Measurements from ENCODE around the gene FN1.

FN1 gene

DNA sequence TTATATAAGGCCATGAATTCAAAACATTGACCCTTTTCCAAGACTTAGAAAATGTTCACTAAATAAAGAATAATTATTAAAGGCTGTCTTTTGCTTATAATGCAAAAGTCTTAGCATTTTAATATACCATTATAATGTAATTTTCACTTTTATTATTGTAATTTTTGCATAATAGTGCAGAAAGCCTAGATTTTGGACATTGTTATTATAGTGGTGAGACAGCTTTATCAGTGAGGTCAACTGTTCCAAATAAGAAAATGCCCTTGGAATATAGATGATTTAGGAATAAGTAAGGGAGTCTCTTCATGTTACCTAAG is 67.4 kb downstream of the FN1 start:
- H3K27ac ChIP-seq (ENCODE audit: low read depth, low read length), result no peak overlapping the region
- peaks cover 94% of the 10 kb centered on the region for H3K36me3 ChIP-seq (ENCODE audit: insufficient read depth, low read length)
- H3K27me3 ChIP-seq (ENCODE audit: insufficient read depth, low read length), result no peaks in the 10 kb centered on the region
- no peaks in the 10 kb centered on the region for H3K4me1 ChIP-seq (ENCODE audit: insufficient read depth, low read length)
- no peaks in the 10 kb centered on the region for H3K9me3 ChIP-seq (ENCODE audit: insufficient read depth, low read depth, low read length)
- H3K4me3 ChIP-seq (ENCODE audit: low read length), result no peak overlapping the region
- H3K9ac ChIP-seq (ENCODE audit: low read depth, low read length), result no peak overlapping the region

DNA sequence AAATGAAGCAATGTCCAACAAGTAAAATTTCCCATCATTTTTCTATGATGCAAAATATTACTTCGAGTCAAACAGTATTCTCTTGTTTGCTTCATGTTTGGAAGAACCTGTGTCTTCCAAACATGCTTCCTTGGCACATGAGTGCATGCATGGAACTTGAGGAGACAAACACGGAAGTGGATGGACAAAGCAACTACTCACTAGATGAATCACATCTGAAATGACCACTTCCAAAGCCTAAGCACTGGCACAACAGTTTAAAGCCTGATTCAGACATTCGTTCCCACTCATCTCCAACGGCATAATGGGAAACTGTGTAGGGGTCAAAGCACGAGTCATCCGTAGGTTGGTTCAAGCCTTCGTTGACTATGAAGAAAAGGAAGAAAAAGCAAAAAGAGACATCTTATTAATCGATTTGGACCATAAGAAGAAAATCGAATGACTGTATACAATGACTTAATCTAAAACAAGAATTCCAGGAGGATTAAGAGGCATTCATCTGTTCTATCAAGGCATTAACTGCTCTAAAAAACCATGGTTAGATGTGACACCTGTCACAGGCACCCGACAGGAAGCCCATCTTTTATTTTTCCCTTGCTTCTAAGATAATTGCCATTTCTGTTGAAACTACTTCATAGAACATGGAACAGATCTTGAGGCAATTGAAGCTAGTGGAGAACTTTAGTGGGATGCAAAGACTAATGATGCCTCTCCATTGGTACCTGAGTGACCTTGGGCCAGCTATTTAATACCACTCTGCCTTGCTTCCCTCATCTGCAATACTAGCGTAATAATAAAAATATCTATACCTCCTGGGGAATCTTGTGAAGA is 68.0 kb downstream of the FN1 start:
- no peak overlapping the region for H3K9ac ChIP-seq (ENCODE audit: low read depth, low read length)
- 98% methylated on average over 11 of the region's 11 CpGs for WGBS
- no peak overlapping the region for H3K27ac ChIP-seq (ENCODE audit: low read depth, low read length)
- no peak overlapping the region for H3K4me3 ChIP-seq (ENCODE audit: low read length)
- peaks cover 94% of the 10 kb centered on the region for H3K36me3 ChIP-seq (ENCODE audit: insufficient read depth, low read length)
- H3K9me3 ChIP-seq (ENCODE audit: insufficient read depth, low read depth, low read length), result no peaks in the 10 kb centered on the region
- no peaks in the 10 kb centered on the region for H3K27me3 ChIP-seq (ENCODE audit: insufficient read depth, low read length)
- H3K4me1 ChIP-seq (ENCODE audit: insufficient read depth, low read length), result no peaks in the 10 kb centered on the region

DNA sequence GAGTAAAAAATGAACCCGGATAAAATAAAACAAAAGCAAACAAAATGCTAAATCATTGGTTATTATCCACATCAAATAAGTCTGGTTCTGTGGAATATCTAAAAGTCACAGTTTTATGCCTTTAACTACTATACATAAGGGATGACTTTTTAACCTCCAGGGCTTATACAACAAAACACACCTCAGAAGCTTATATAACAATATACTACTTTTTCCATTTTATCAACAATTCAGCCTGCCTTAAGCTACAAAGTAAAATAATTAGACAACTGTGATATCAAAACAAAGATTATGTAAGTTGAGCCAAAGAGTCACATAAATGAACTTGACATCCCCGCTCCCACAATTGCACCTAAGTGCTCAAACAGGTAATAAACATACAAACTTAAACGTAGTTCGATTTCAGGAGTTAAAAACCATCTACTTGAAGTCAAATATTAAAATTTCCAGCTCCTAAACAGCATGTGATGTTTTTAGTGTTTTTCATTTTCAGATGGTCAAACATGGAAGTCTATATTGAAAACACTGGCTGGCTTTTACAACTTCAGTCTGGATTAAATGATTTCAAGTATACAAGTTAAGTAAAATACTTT is 69.3 kb downstream of the FN1 start:
- WGBS, result 95% methylated on average over 3 of the region's 4 CpGs
- Histone ChIP-seq H3K27ac (ENCODE audit: low read depth, low read length) (no peak overlapping the region), H3K4me1 (ENCODE audit: insufficient read depth, low read length) (no peaks in the 10 kb centered on the region), H3K9ac (ENCODE audit: low read depth, low read length) (no peak overlapping the region), H3K27me3 (ENCODE audit: insufficient read depth, low read length) (no peaks in the 10 kb centered on the region), H3K36me3 (ENCODE audit: insufficient read depth, low read length) (peaks cover 94% of the 10 kb centered on the region), H3K4me3 (ENCODE audit: low read length) (no peak overlapping the region), H3K9me3 (ENCODE audit: insufficient read depth, low read depth, low read length) (no peaks in the 10 kb centered on the region)

DNA sequence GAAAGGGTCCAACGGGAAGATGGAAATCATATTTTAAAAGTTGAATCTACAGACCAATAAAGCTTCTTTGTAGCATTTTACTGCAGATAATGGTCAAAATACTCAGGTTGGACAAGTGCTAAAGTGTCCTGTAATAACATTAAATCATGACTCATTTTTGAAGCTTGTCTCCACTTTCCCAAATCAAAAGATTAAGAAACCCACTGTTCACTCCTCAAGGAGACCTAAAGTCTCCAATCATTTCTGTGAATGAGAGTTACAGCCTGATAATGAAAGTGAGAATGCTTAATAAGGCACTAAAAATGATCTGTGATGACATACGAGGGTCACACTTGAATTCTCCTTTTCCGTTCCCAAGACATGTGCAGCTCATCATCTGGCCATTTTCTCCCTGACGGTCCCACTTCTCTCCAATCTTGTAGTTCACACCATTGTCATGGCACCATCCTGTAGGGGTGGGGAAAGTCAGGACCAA is 70.6 kb downstream of the FN1 start:
- no peak overlapping the region for H3K4me3 ChIP-seq (ENCODE audit: low read length)
- no peak overlapping the region for H3K9ac ChIP-seq (ENCODE audit: low read depth, low read length)
- H3K27me3 ChIP-seq (ENCODE audit: insufficient read depth, low read length), result no peaks in the 10 kb centered on the region
- no peaks in the 10 kb centered on the region for H3K4me1 ChIP-seq (ENCODE audit: insufficient read depth, low read length)
- 100% methylated on average over 4 of the region's 4 CpGs for WGBS
- H3K36me3 ChIP-seq (ENCODE audit: insufficient read depth, low read length), result peaks cover 97% of the 10 kb centered on the region
- H3K9me3 ChIP-seq (ENCODE audit: insufficient read depth, low read depth, low read length), result no peaks in the 10 kb centered on the region
- no peak overlapping the region for H3K27ac ChIP-seq (ENCODE audit: low read depth, low read length)

DNA sequence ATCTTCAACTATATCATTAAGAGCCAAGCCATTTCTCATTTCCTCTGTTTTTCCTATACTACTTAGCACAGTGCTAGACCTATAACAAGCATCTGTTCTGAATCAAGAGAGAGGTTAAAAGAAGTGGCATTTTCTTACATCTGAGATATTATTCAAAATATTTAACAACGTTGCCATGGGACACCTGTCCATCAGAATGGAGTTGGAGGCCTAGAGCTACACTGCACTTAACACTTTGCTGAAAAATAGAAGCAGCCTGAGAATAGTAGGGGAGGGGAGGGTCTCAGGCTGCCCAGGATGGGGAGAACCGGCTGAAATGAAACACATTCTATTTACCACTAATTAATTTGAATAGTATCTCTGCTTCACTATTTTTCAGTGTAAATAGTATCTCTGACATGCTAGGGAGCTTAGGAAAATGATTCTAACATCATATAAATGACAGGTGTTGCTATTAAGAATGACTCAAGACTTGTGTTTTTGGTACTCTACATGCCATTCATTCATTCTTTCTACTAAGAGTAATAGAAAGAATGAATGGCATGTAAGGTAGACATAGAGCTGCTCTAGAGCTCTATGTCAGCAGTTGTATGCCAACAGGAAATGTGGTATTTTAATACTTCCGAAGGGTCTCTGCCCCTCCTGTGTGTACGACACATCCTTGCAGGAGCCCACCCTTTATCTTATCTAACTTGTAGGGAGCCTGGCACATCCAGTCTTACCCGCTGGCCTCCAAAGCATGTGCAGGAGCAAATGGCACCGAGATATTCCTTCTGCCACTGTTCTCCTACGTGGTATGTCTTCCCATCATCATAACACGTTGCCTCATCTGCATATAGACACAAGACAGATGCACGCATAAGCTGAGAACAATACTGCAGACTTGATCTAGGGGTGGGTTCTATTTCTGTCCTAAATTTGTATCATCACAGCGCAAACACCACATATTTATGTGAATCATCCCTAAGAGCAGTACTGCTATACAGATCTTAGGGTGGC is 71.4 kb downstream of the FN1 start:
- Histone ChIP-seq H3K9ac (ENCODE audit: low read depth, low read length) (no peak overlapping the region), H3K4me1 (ENCODE audit: insufficient read depth, low read length) (no peaks in the 10 kb centered on the region), H3K9me3 (ENCODE audit: insufficient read depth, low read depth, low read length) (no peaks in the 10 kb centered on the region), H3K36me3 (ENCODE audit: insufficient read depth, low read length) (peaks cover 95% of the 10 kb centered on the region), H3K27ac (ENCODE audit: low read depth, low read length) (no peak overlapping the region), H3K4me3 (ENCODE audit: low read length) (no peak overlapping the region), H3K27me3 (ENCODE audit: insufficient read depth, low read length) (no peaks in the 10 kb centered on the region)
- 97% methylated on average over 9 of the region's 10 CpGs for WGBS

DNA sequence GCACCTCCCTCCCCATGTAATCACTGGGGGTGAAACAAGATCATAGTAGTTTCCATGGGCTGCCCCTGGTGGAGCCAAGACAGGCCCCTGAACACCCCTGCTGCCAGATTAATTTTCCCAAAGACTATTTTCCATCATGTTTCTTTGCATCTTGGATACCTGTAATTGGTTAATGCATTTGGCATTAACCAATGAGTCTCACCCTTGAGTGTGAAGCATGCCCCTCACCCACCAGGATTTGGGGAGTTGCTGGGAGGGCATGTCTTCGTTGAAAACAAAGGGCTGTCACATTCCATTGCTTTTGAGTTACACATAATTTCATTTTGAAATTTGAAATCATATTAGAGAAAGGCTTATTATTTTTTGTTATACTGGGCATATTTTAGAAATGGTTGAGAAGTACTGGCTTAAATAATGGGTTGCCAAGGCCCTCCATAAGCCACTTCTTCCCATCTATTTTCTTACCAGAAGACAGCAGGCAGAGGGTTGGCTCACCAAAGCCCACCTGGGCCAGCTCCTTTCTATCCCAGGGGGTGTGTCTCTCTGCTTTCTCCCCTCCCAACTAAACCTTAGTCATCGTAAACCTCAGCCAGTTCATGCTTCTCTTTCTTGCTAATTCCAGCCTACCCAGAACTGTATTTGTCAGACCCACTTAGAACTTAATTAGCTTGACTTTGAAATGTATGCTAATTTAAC is 72.3 kb downstream of the FN1 start:
- Histone ChIP-seq H3K9ac (ENCODE audit: low read depth, low read length) (no peak overlapping the region), H3K4me3 (ENCODE audit: low read length) (no peak overlapping the region), H3K27ac (ENCODE audit: low read depth, low read length) (no peak overlapping the region), H3K27me3 (ENCODE audit: insufficient read depth, low read length) (no peaks in the 10 kb centered on the region), H3K36me3 (ENCODE audit: insufficient read depth, low read length) (peaks cover 93% of the 10 kb centered on the region), H3K9me3 (ENCODE audit: insufficient read depth, low read depth, low read length) (no peaks in the 10 kb centered on the region), H3K4me1 (ENCODE audit: insufficient read depth, low read length) (no peaks in the 10 kb centered on the region)
- WGBS, result 92% methylated on average over 1 of the region's 2 CpGs

DNA sequence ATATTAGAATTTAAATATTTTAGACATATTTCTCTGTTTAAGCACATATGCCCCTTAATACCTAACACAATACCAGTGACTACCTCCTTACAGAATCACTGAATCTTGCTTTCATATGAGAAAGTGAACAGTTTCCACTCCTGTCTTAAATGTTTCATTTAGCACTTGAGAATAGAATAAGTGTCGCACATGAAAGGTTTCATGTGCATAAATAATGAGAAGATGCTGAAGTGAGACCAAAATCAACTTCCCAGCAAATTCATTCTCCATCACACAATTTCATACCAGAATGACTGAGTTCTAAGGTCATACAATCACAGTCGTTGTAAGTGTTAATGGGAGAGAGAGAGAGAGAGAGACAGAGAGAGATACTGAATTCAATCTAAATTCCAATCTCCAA is 72.8 kb downstream of the FN1 start:
- H3K36me3 ChIP-seq (ENCODE audit: insufficient read depth, low read length), result peaks cover 89% of the 10 kb centered on the region
- no peaks in the 10 kb centered on the region for H3K4me1 ChIP-seq (ENCODE audit: insufficient read depth, low read length)
- no peak overlapping the region for H3K9ac ChIP-seq (ENCODE audit: low read depth, low read length)
- no peak overlapping the region for H3K27ac ChIP-seq (ENCODE audit: low read depth, low read length)
- no peaks in the 10 kb centered on the region for H3K9me3 ChIP-seq (ENCODE audit: insufficient read depth, low read depth, low read length)
- H3K4me3 ChIP-seq (ENCODE audit: low read length), result no peak overlapping the region
- WGBS, result no CpG with 5 or more reads among the region's 2 CpGs
- H3K27me3 ChIP-seq (ENCODE audit: insufficient read depth, low read length), result no peaks in the 10 kb centered on the region

DNA sequence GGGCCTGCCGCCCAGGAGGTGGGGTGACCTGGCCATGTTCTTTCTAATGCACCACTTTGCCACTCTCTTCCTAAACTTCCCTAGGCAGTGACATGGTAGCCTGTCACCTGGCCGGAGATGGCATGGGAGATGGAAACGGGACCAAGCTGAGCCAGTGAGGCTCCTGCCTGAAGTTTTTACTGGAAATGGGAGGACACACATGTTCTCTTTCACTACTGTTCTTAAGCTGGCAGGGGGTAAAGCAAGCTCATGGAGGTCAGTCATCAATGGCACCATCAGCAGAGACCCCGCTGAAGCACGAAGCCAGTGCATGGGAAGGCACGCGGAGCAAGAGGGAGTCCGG is 73.3 kb downstream of the FN1 start:
- Histone ChIP-seq H3K27me3 (ENCODE audit: insufficient read depth, low read length) (no peaks in the 10 kb centered on the region), H3K27ac (ENCODE audit: low read depth, low read length) (no peak overlapping the region), H3K36me3 (ENCODE audit: insufficient read depth, low read length) (peaks cover 84% of the 10 kb centered on the region), H3K9me3 (ENCODE audit: insufficient read depth, low read depth, low read length) (no peaks in the 10 kb centered on the region), H3K9ac (ENCODE audit: low read depth, low read length) (no peak overlapping the region), H3K4me3 (ENCODE audit: low read length) (no peak overlapping the region), H3K4me1 (ENCODE audit: insufficient read depth, low read length) (no peaks in the 10 kb centered on the region)
- 95% methylated on average over 8 of the region's 8 CpGs for WGBS

DNA sequence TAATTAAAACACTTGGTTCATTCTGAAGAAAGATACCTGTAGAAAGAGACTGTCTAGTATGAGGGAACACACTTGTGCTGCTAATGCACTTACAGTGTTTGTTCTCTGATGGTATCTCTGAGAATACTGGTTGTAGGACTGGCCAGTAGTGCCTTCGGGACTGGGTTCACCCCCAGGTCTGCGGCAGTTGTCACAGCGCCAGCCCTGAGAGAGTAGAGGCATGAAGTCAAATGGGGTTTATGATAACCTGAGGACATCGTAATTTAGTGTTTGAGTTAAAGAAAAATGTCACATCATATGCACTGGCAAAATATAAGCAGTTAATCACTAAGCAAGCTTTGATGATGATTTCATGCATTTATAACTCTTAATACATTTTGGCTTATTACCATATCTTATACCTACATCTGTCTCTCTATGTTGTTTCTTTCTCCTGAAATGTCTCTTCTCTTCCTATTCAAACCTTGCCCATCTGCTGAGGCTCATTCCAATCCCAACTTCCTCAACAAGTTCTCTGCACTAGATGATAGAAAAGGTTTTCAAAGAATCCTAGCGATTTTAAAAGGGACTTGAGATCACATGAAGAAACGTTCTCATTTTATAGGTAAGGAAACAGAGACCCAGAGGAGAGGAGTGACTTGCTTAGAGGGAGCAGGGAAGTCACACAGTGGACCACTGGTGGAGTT is 73.8 kb downstream of the FN1 start:
- Histone ChIP-seq H3K4me1 (ENCODE audit: insufficient read depth, low read length) (no peaks in the 10 kb centered on the region), H3K36me3 (ENCODE audit: insufficient read depth, low read length) (peaks cover 79% of the 10 kb centered on the region), H3K9me3 (ENCODE audit: insufficient read depth, low read depth, low read length) (no peaks in the 10 kb centered on the region), H3K27ac (ENCODE audit: low read depth, low read length) (no peak overlapping the region), H3K9ac (ENCODE audit: low read depth, low read length) (no peak overlapping the region), H3K27me3 (ENCODE audit: insufficient read depth, low read length) (no peaks in the 10 kb centered on the region), H3K4me3 (ENCODE audit: low read length) (no peak overlapping the region)
- WGBS, result 90% methylated on average over 6 of the region's 6 CpGs

DNA sequence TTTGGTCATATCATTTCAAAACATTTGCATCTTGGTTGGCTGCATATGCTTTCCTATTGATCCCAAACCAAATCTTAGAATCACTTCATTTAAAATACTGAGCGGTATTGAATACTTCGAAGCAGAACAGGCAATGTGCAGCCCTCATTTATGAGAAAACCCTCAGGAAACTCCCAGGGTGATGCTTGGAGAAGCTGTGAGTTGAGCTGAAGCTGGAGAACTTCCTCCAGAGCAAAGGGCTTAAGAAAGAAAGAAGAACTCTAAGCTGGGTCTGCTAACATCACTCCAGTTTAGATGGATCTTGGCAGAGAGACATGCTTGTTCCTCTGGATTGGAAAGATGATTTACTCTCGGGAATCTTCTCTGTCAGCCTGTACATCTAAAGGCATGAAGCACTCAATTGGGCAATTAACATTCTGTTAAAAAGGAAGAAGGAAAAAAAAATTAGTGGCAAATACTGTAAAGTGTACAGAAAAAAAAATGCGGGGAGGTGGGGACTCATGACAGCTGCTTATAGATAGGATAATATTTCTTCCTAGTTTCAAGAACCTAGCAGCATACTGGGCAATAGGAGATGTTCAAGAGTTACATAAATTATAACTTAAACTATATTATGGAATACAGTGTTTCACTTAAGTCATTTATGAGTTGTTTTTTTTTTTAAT is 74.5 kb downstream of the FN1 start:
- no peaks in the 10 kb centered on the region for H3K27me3 ChIP-seq (ENCODE audit: insufficient read depth, low read length)
- H3K4me3 ChIP-seq (ENCODE audit: low read length), result no peak overlapping the region
- H3K9me3 ChIP-seq (ENCODE audit: insufficient read depth, low read depth, low read length), result no peaks in the 10 kb centered on the region
- H3K36me3 ChIP-seq (ENCODE audit: insufficient read depth, low read length), result peaks cover 72% of the 10 kb centered on the region
- H3K9ac ChIP-seq (ENCODE audit: low read depth, low read length), result no peak overlapping the region
- WGBS, result 96% methylated on average over 4 of the region's 4 CpGs
- H3K27ac ChIP-seq (ENCODE audit: low read depth, low read length), result no peak overlapping the region
- H3K4me1 ChIP-seq (ENCODE audit: insufficient read depth, low read length), result no peaks in the 10 kb centered on the region
